Endothelial cell of umbilical vein (primary cell): Measurements from ENCODE around the gene MAPK8. TPM values are rescaled to one million over a fixed set of nuclear protein-coding genes. Genes with fewer than 3 reads are reported as not detected.

ENCODE experiments used
- BruUV-seq: library from RNA; stranded (reverse); fragments of 400-500 nt; replicated peaks from 2 replicates; lab custom pipeline; 2021; lab: Mats Ljungman, UMichigan
- CTCF ChIA-PET: fragments of 300-600, 350-600 bp; sonication (Branson Sonifier 250); formaldehyde crosslinking; loops from one replicate; lab custom pipeline; 2021; ENCODE audit warnings: antibody characterized with exemption, inconsistent platforms; lab: Charles Lee
- POLR2A ChIA-PET: fragments of 300-600, 350-600 bp; sonication (Branson Sonifier 250); formaldehyde crosslinking; loops from one replicate; lab custom pipeline; 2021; ENCODE audit warnings: antibody characterized with exemption, inconsistent platforms; lab: Charles Lee
- DNase-seq: peaks from one replicate; pipeline ENCODE4 v3.0.0-alpha.2; 2011; ENCODE audit warnings: low read depth, low spot score
- FAIRE-seq: peaks from 2 replicates; lab custom pipeline; 2011; peaks lifted over from hg19 to GRCh38; lab: Jason Lieb, UNC
- H2AFZ ChIP-seq: 2 replicates; pipeline ENCODE4 v1.6.0; 2012; ENCODE audit warnings: low read depth, low read length, control low read depth, inconsistent platforms
- H3K27ac ChIP-seq: 2 replicates; pipeline ENCODE4 v1.5.1; 2011; ENCODE audit warnings: low read depth, mild to moderate bottlenecking, control low read depth, low read length, moderate library complexity; ENCODE audit not compliant: insufficient read depth
- H3K27me3 ChIP-seq, 2 experiments: 2 replicates each; pipeline versions ENCODE4 v1.6.0 to v1.6.1; 2011; ENCODE audit warnings: low read length in 2 of 2, mixed read lengths in 1 of 2; ENCODE audit not compliant: control insufficient read depth in 2 of 2, insufficient read depth in 2 of 2
- H3K36me3 ChIP-seq, 2 experiments: 2 replicates in 1 of 2; 3 replicates in 1 of 2; pipeline ENCODE4 v1.5.1; 2011; ENCODE audit warnings: low read length in 2 of 2, mild to moderate bottlenecking in 1 of 2, moderate library complexity in 1 of 2; ENCODE audit not compliant: control insufficient read depth in 2 of 2, insufficient read depth in 2 of 2; ENCODE audit errors: extremely low read depth in 1 of 2
- H3K4me1 ChIP-seq: 3 replicates; pipeline ENCODE4 v1.5.1; 2011; ENCODE audit warnings: mild to moderate bottlenecking, low read length; ENCODE audit not compliant: control insufficient read depth, insufficient read depth; ENCODE audit errors: extremely low read depth
- H3K4me2 ChIP-seq: 2 replicates; pipeline ENCODE4 v1.6.1; 2011; ENCODE audit warnings: low read length, control low read depth, mixed read lengths; ENCODE audit not compliant: insufficient read depth
- H3K4me3 ChIP-seq, 3 experiments: fragments of 200-600 bp in 1 of 3; sonication (generic), shearing (Covaris generic) in 1 of 3; replicated peaks in 1 of 3; 2 replicates each; pipeline ENCODE4 v1.5.1; 2011 to 2016; ENCODE audit warnings: control low read depth in 3 of 3, low read length in 3 of 3, mild to moderate bottlenecking in 2 of 3, inconsistent platforms in 1 of 3, low read depth in 1 of 3, moderate library complexity in 1 of 3; ENCODE audit not compliant: insufficient read depth in 1 of 3
- H3K79me2 ChIP-seq: 2 replicates; pipeline ENCODE4 v1.6.0; 2012; ENCODE audit warnings: low read length, inconsistent platforms; ENCODE audit not compliant: control insufficient read depth, insufficient read depth
- H3K9ac ChIP-seq: replicated peaks from 2 replicates; pipeline ENCODE3; 2011; ENCODE audit warnings: low read length, control low read depth; ENCODE audit not compliant: insufficient read depth; ENCODE audit errors: extremely low read depth
- H3K9me1 ChIP-seq: replicated peaks from 3 replicates; pipeline ENCODE4 v1.6.0; 2011; ENCODE audit warnings: mild to moderate bottlenecking, low read length; ENCODE audit not compliant: control insufficient read depth, insufficient read depth; ENCODE audit errors: extremely low read depth
- H3K9me3 ChIP-seq: replicated peaks from 2 replicates; pipeline ENCODE4 v1.5.1; 2012; ENCODE audit warnings: low read length, inconsistent platforms; ENCODE audit not compliant: control insufficient read depth, insufficient read depth
- H4K20me1 ChIP-seq: replicated peaks from 2 replicates; pipeline ENCODE3; 2011; ENCODE audit warnings: mild to moderate bottlenecking, low read length; ENCODE audit not compliant: control insufficient read depth, insufficient read depth; ENCODE audit errors: extremely low read depth
- CTCF ChIP-seq, 2 donors: IDR thresholded peaks; 1 replicate in 1 of 2; 2 replicates in 1 of 2; pipeline ENCODE4 v1.5.1; 2011; ENCODE audit warnings: low read length in 2 of 2, mild to moderate bottlenecking in 2 of 2, moderate library complexity in 2 of 2, control low read depth in 1 of 2, inconsistent platforms in 1 of 2, low read depth in 1 of 2; ENCODE audit not compliant: insufficient read depth in 1 of 2; ENCODE audit errors: extremely low read depth in 1 of 2
- EZH2 ChIP-seq: IDR thresholded peaks from 2 replicates; pipeline ENCODE4 v1.6.1; 2012; ENCODE audit warnings: borderline replicate concordance, low read depth, mild to moderate bottlenecking, moderate library complexity, low read length, inconsistent platforms; ENCODE audit not compliant: severe bottlenecking
- FOS ChIP-seq: IDR thresholded peaks from 2 replicates; pipeline ENCODE4 v1.6.1; 2011; ENCODE audit warnings: mild to moderate bottlenecking, low read length, moderate library complexity, borderline replicate concordance; ENCODE audit not compliant: insufficient read depth
- GATA2 ChIP-seq: IDR thresholded peaks from 2 replicates; pipeline ENCODE4 v1.7.0; 2011; ENCODE audit warnings: low read depth, mild to moderate bottlenecking, moderate library complexity, mixed read lengths, low read length; ENCODE audit not compliant: insufficient read length, insufficient read depth
- JUN ChIP-seq: IDR thresholded peaks from 2 replicates; pipeline ENCODE4 v1.6.1; 2011; ENCODE audit warnings: borderline replicate concordance, low read depth; ENCODE audit not compliant: insufficient read length, insufficient read depth
- MYC ChIP-seq: IDR thresholded peaks from one replicate; pipeline ENCODE4 v1.6.1; 2011; ENCODE audit warnings: mild to moderate bottlenecking, low read depth, low read length
- POLR2A ChIP-seq: IDR thresholded peaks from 2 replicates; pipeline ENCODE4 v1.6.1; 2012; ENCODE audit warnings: low read depth, mild to moderate bottlenecking, control low read depth, low read length
- POLR2AphosphoS5 ChIP-seq: IDR thresholded peaks from 2 replicates; pipeline ENCODE4 v1.6.1; 2012; ENCODE audit warnings: low read depth, mild to moderate bottlenecking, control low read depth, low read length, moderate library complexity; ENCODE audit not compliant: insufficient read depth
- dilution Hi-C: fragments of 300-500 bp; cut with MboI; formaldehyde crosslinking; loops from one replicate; pipeline ENCODE4 v1.15.0; 2019; ENCODE audit warnings: low sequenced_read_pairs; ENCODE audit not compliant: extremely low pct_ligation_motif_present
- intact Hi-C: fragments of 100-400 bp; cut with micrococcal nuclease; formaldehyde crosslinking; loops from one replicate; pipeline ENCODE4 v1.10.0; 2022
- polyA plus RNA-seq, 4 experiments: library from polyadenylated mRNA; depleted of rRNA in 3 of 4; stranded (reverse) in 3 of 4; unstranded in 1 of 4; fragments of >200 nt; gene quantifications; 2 replicates each; pipeline versions ENCODE4 v1.2.1 to v1.2.3, GENCODE V29; 2011 to 2012; ENCODE audit warnings: missing spikeins in 1 of 4
- total RNA-seq: library from RNA; stranded (reverse); gene quantifications from 2 replicates; pipeline ENCODE4 v1.2.3, GENCODE V29; 2021
- TF ChIP-seq, protein P1 (sequence below): IDR thresholded peaks from 2 replicates; pipeline ENCODE4 v1.6.1; 2011; ENCODE audit not compliant: insufficient read depth, insufficient read length

Gene MAPK8
- total and polyA plus RNA-seq, 2 donors (not counting 3 experiments of a cell fraction or from before 2014, with no cell fraction given), result 25.3 to 56.2 TPM

DNA sequence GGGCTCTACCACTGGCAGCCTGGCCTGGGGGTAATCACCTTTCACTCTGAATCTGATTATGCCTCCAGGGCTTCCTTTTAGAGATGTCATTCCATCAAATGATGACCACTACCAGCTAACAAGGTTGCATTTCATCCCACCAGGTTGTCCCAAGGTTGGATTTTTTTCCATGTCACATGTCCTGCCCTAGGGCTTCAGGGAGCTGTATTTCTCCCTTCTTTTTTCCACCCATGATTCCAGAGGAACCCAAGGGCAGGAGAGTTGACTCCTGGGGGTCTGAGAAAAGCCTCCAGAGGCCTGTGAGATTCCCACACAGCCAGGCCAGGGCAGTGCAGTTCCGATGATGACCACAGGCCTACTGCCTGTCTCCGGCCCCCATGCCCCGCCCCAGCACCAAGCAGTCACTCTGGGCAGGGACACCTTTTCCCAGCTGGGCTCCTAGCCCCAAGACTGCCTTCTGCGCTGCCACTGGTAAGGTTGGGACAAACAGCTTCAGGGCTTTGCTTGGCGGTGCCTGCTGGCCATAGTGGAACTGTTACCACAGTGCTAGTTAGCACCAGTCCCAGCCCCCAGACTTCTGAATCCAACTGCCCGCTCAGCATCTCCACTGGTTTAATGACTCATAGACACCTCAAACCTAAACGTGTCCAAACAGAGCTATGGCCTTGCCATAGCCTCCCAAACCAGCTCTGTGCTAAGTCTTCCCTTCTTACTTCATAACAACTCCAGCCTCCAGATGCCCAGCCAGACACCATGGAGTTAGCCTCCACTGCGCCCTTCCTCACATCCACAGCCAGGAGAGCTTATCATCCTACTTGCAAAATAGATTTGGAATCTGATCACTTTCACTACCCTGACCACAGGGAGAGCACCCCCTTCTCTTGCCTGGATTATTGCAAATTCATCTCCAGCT lies 164.7 kb downstream of the MAPK8 start:
- Histone ChIP-seq H3K36me3 (no peaks in the 10 kb centered on the region), H4K20me1 (no peaks in the 10 kb centered on the region), H3K79me2 (peaks cover 32% of the 10 kb centered on the region), H3K9me3 (no peaks in the 10 kb centered on the region), H3K27ac (peak overlapping the region; percentile 54), H2AFZ (no peak overlapping the region), H3K4me1 (peaks cover 24% of the 10 kb centered on the region), H3K9ac (no peak overlapping the region), H3K27me3 (no peaks in the 10 kb centered on the region), H3K4me3 (no peak overlapping the region), H3K9me1 (no peaks in the 10 kb centered on the region), H3K4me2 (no peak overlapping the region)
- intact Hi-C loops, result no loop called here
- dilution Hi-C loops, result no loop called here
- ChIA-PET CTCF (interaction anchor here (0.8 to 1.6 kb wide), 3 partner anchors 24 to 185 kb away, joined by 3 to 7 read pairs (median 3); no protein-coding TSS in a partner anchor), POLR2A (interaction anchor here (0.7 kb wide), 1 partner anchor 29 kb away, joined by 4 read pairs; no protein-coding TSS in a partner anchor)
- TF ChIP-seq FOS, result no peak
- no peak for TF ChIP-seq JUN
- TF ChIP-seq POLR2A, result no peak
- no peak for TF ChIP-seq MYC
- TF ChIP-seq, protein P1, sequence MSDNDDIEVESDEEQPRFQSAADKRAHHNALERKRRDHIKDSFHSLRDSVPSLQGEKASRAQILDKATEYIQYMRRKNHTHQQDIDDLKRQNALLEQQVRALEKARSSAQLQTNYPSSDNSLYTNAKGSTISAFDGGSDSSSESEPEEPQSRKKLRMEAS, result no peak
- no peak for TF ChIP-seq GATA2
- no peak for TF ChIP-seq EZH2
- no peak for TF ChIP-seq POLR2AphosphoS5
- TF ChIP-seq CTCF (IDR thresholded peaks at IDR 0.05; ENCODE audit: extremely low read depth in 1 of 2, insufficient read depth in 1 of 2, low read depth in 1 of 2, low read length in 2 of 2), result no peak
- no TSS peak for BruUV-seq
- FAIRE-seq, result no peak
- DNase-seq, result peak; percentile 9
